ENCODE results near the gene MAN2A1. TPM values are rescaled to one million over a fixed set of nuclear protein-coding genes. Genes with fewer than 3 reads are reported as not detected.
A peak's percentile ranks its signal among the peaks of the same experiment; 100 is the strongest.
"Not testable (repeated sequence)": the region's sequence is repeated elsewhere in the genome, so short reads cannot be mapped to it uniquely, and the experiment has no call there.

MAN2A1 gene
- total and polyA plus RNA-seq, 7 experiments from 2014 or later, result 24.9 to 107 (median 56.4) TPM

GRCh38 chr5:109823597-109823996, 133.9 kb downstream of the MAN2A1 start:
- intact Hi-C loops (cut with micrococcal nuclease), result loop anchor here in 1 of 2 donors (1.0 to 5.0 kb wide), 2 partner anchors 8 to 99 kb away; no protein-coding TSS in a partner anchor
- no peaks in the 10 kb centered on the region for H3K27me3 Mint-ChIP-seq
- ChIA-PET POLR2A (interaction anchor here (2.1 kb wide), 1 partner anchor 14 kb away, joined by 6 read pairs; no protein-coding TSS in a partner anchor), CTCF (interaction anchor here (0.6 to 1.1 kb wide), 3 partner anchors 17 to 231 kb away, joined by 3 read pairs; no protein-coding TSS in a partner anchor)
- Histone ChIP-seq H3K4me1 (ENCODE audit: control insufficient read depth in 2 of 2, insufficient read depth in 2 of 2, low read length in 2 of 2) (no peaks in the 10 kb centered on the region), H3K36me3 (ENCODE audit: control insufficient read depth in 2 of 3, insufficient read depth in 3 of 3, low read length in 3 of 3) (peaks cover 5 to 40% (median 16%) of the 10 kb centered on the region in 3 experiments), H3K27me3 (ENCODE audit: control insufficient read depth in 2 of 2, insufficient read depth in 2 of 2, low read length in 2 of 2) (no peaks in the 10 kb centered on the region), H3K9me3 (ENCODE audit: control insufficient read depth in 2 of 3, low read length in 3 of 3) (no peaks in the 10 kb centered on the region), H3K27ac (ENCODE audit: low read depth, low read length) (no peak overlapping the region), H3K4me3 (ENCODE audit: low read length) (no peak overlapping the region)
- peaks cover 0 to 2% (median 0%) of the 10 kb centered on the region in 11 donors for H3K9me3 Mint-ChIP-seq
- DNase-seq (no peak), ATAC-seq (no peak)
- peaks cover 22 to 79% (median 68%) of the 10 kb centered on the region in 5 donors for H3K36me3 Mint-ChIP-seq
- no peak overlapping the region for H3K27ac Mint-ChIP-seq
- no peak overlapping the region for H3K4me3 Mint-ChIP-seq
- peaks cover 0 to 19% (median 7%) of the 10 kb centered on the region in 7 donors for H3K4me1 Mint-ChIP-seq

GRCh38 chr5:109825450-109825849, 135.7 kb downstream of the MAN2A1 start:
- ChIA-PET POLR2A (interaction anchor here (2.1 kb wide), 1 partner anchor 12 kb away, joined by 6 read pairs; no protein-coding TSS in a partner anchor), CTCF (no interaction called here)
- peaks cover 0 to 2% (median 0%) of the 10 kb centered on the region in 11 donors for H3K9me3 Mint-ChIP-seq
- Histone ChIP-seq H3K9me3 (ENCODE audit: control insufficient read depth in 2 of 3, low read length in 3 of 3) (no peaks in the 10 kb centered on the region), H3K36me3 (ENCODE audit: control insufficient read depth in 2 of 3, insufficient read depth in 3 of 3, low read length in 3 of 3) (peaks cover 13 to 35% (median 13%) of the 10 kb centered on the region in 3 experiments), H3K4me1 (ENCODE audit: control insufficient read depth in 2 of 2, insufficient read depth in 2 of 2, low read length in 2 of 2) (no peaks in the 10 kb centered on the region), H3K27me3 (ENCODE audit: control insufficient read depth in 2 of 2, insufficient read depth in 2 of 2, low read length in 2 of 2) (no peaks in the 10 kb centered on the region), H3K4me3 (ENCODE audit: low read length) (no peak overlapping the region), H3K27ac (ENCODE audit: low read depth, low read length) (no peak overlapping the region)
- peak overlapping the region in 5 of 9 donors; percentile 18 to 70 (median 49) for H3K27ac Mint-ChIP-seq
- ATAC-seq (no peak), DNase-seq (no peak)
- H3K27me3 Mint-ChIP-seq, result no peaks in the 10 kb centered on the region
- H3K36me3 Mint-ChIP-seq, result peaks cover 29 to 83% (median 71%) of the 10 kb centered on the region in 5 donors
- H3K4me3 Mint-ChIP-seq, result no peak overlapping the region
- H3K4me1 Mint-ChIP-seq, result peaks cover 0 to 28% (median 15%) of the 10 kb centered on the region in 7 donors
- intact Hi-C loops (cut with micrococcal nuclease), result no loop called here

DNA sequence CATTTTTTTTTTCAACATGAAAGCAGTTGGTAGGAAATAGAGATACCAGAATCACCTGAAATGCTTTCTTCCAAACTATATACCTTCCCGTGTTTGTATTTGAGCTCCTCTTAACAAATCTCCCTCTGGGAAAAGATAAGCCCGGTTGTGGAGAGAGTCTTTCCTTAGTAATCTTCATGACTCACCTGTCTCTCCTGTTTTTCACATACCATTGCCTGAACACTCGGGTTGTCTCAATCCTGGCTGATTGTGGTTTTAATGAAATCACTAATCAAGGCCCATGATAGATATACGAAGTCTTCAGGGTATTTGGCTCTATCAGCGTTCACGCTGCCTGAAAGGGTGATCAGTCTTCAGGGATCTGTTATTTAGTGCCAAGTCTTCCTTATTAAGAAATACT, 136.7 kb downstream of the MAN2A1 start:
- Mint-ChIP-seq H3K27ac (peak overlapping the region in 4 of 9 donors; percentile 6 to 76 (median 12)), H3K4me1 (peaks cover 2 to 30% (median 13%) of the 10 kb centered on the region in 7 donors), H3K27me3 (no peaks in the 10 kb centered on the region), H3K4me3 (no peak overlapping the region), H3K9me3 (peaks cover 0 to 5% (median 2%) of the 10 kb centered on the region in 11 donors), H3K36me3 (peaks cover 24 to 83% (median 74%) of the 10 kb centered on the region in 5 donors)
- Histone ChIP-seq H3K9me3 (ENCODE audit: control insufficient read depth in 2 of 3, low read length in 3 of 3) (no peaks in the 10 kb centered on the region), H3K27me3 (ENCODE audit: control insufficient read depth in 2 of 2, insufficient read depth in 2 of 2, low read length in 2 of 2) (no peaks in the 10 kb centered on the region), H3K4me1 (ENCODE audit: control insufficient read depth in 2 of 2, insufficient read depth in 2 of 2, low read length in 2 of 2) (no peaks in the 10 kb centered on the region), H3K36me3 (ENCODE audit: control insufficient read depth in 2 of 3, insufficient read depth in 3 of 3, low read length in 3 of 3) (peaks cover 13 to 28% (median 13%) of the 10 kb centered on the region in 3 experiments), H3K27ac (ENCODE audit: low read depth, low read length) (no peak overlapping the region), H3K4me3 (ENCODE audit: low read length) (no peak overlapping the region)
- DNase-seq (no peak), ATAC-seq (no peak)
- intact Hi-C loops (cut with micrococcal nuclease), result no loop called here
- ChIA-PET POLR2A (interaction anchor here (0.6 kb wide), 1 partner anchor 163 kb away, joined by 3 read pairs; no protein-coding TSS in a partner anchor), CTCF (no interaction called here)

DNA sequence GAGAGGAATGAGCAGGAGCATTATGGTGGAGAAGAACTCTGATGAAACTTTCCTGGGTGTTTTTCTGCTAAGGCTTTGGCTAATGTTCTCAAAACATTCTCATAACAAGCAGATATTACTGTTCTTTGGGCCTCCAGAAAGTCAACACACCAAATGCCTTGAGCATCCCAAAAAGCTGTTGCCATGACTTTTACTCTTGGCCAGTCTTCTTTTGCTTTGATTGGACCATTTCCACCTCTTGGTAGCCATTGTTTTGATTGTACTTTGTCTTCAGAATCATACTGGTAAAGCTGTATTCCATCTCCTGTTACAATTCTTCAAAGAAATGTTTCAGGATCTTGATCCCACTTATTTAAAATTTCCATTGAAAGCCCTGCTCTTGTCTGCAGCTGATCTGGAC, 139.6 kb downstream of the MAN2A1 start:
- Histone ChIP-seq H3K9me3 (ENCODE audit: control insufficient read depth in 2 of 3, low read length in 3 of 3) (no peaks in the 10 kb centered on the region), H3K27me3 (ENCODE audit: control insufficient read depth in 2 of 2, insufficient read depth in 2 of 2, low read length in 2 of 2) (no peaks in the 10 kb centered on the region), H3K4me1 (ENCODE audit: control insufficient read depth in 2 of 2, insufficient read depth in 2 of 2, low read length in 2 of 2) (no peaks in the 10 kb centered on the region), H3K4me3 (ENCODE audit: low read length) (no peak overlapping the region), H3K27ac (ENCODE audit: low read depth, low read length) (no peak overlapping the region), H3K36me3 (ENCODE audit: control insufficient read depth in 2 of 3, insufficient read depth in 3 of 3, low read length in 3 of 3) (peaks cover 8 to 21% (median 13%) of the 10 kb centered on the region in 3 experiments)
- Mint-ChIP-seq H3K9me3 (peaks cover 0 to 9% (median 3%) of the 10 kb centered on the region in 11 donors), H3K27me3 (no peaks in the 10 kb centered on the region), H3K4me3 (no peak overlapping the region), H3K36me3 (peaks cover 24 to 80% (median 68%) of the 10 kb centered on the region in 5 donors), H3K4me1 (peaks cover 4 to 35% (median 23%) of the 10 kb centered on the region in 7 donors), H3K27ac (peak overlapping the region in 5 of 9 donors; percentile 22 to 75 (median 59))
- DNase-seq (no peak), ATAC-seq (no peak)
- CTCF ChIA-PET, result no interaction called here
- intact Hi-C loops (cut with micrococcal nuclease), result no loop called here
- POLR2A ChIA-PET, result interaction anchor here (0.6 kb wide), 1 partner anchor 32 kb away, joined by 3 read pairs; no protein-coding TSS in a partner anchor

DNA sequence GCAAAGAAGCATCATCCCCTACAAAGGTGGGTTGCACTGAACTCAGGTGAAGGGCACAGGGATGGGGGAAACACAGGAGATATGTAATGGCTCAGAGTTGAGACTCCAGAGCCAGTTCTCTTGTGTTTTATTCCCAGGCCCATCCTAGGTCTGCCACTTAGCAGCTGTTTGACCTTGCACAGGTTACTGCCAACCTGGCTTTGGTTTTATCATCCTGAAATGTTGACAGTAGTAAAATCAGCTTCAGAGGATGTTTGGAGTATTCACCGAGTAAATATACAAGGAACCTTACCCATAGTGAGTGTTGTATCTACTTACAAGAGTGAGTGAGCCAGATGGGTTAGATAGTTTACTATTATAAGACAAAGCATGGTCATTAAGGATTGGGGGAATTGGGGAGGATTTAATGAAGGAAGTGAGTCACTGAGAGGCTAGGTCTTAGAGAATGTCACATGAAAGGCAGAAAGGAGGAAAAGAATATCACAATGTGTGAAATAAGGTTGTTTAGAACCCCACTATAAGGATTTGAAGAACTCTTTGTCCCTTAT, 141.3 kb downstream of the MAN2A1 start:
- CTCF ChIA-PET, result no interaction called here

GRCh38 chr5:109832207-109833188, 142.8 kb downstream of the MAN2A1 start:
- Mint-ChIP-seq H3K4me1 (peaks cover 4 to 37% (median 23%) of the 10 kb centered on the region in 7 donors), H3K36me3 (peaks cover 11 to 78% (median 64%) of the 10 kb centered on the region in 5 donors), H3K4me3 (peak overlapping the region in 2 of 10 donors; percentile 18 to 29), H3K27ac (peak overlapping the region in 2 of 9 donors; percentile 41 to 50)
- peaks cover 0 to 12% (median 11%) of the 10 kb centered on the region in 3 experiments for H3K36me3 ChIP-seq (ENCODE audit: control insufficient read depth in 2 of 3, insufficient read depth in 3 of 3, low read length in 3 of 3)
- POLR2A ChIA-PET; DNase-seq; H3K9me3 ChIP-seq (ENCODE audit: control insufficient read depth in 2 of 3, low read length in 3 of 3); H3K4me1 ChIP-seq (ENCODE audit: control insufficient read depth in 2 of 2, insufficient read depth in 2 of 2, low read length in 2 of 2); H3K27ac ChIP-seq (ENCODE audit: low read depth, low read length); H3K9me3 Mint-ChIP-seq; H3K4me3 ChIP-seq (ENCODE audit: low read length); ATAC-seq; CTCF ChIA-PET; H3K27me3 Mint-ChIP-seq; intact Hi-C loops (cut with micrococcal nuclease); H3K27me3 ChIP-seq (ENCODE audit: control insufficient read depth in 2 of 2, insufficient read depth in 2 of 2, low read length in 2 of 2): not testable (repeated sequence)

More for the DNA sequence above, 141.3 kb downstream of the MAN2A1 start:
- peaks cover 0 to 9% (median 3%) of the 10 kb centered on the region in 11 donors for H3K9me3 Mint-ChIP-seq
- Histone ChIP-seq H3K4me1 (ENCODE audit: control insufficient read depth in 2 of 2, insufficient read depth in 2 of 2, low read length in 2 of 2) (no peaks in the 10 kb centered on the region), H3K9me3 (ENCODE audit: control insufficient read depth in 2 of 3, low read length in 3 of 3) (no peaks in the 10 kb centered on the region), H3K36me3 (ENCODE audit: control insufficient read depth in 2 of 3, insufficient read depth in 3 of 3, low read length in 3 of 3) (peaks cover 0 to 11% (median 8%) of the 10 kb centered on the region in 3 experiments), H3K4me3 (ENCODE audit: low read length) (no peak overlapping the region), H3K27me3 (ENCODE audit: control insufficient read depth in 2 of 2, insufficient read depth in 2 of 2, low read length in 2 of 2) (no peaks in the 10 kb centered on the region), H3K27ac (ENCODE audit: low read depth, low read length) (no peak overlapping the region)
- no peak for DNase-seq
- H3K4me3 Mint-ChIP-seq, result peak overlapping the region in 1 of 10 donors; percentile 2
- peaks cover 4 to 33% (median 23%) of the 10 kb centered on the region in 7 donors for H3K4me1 Mint-ChIP-seq
- intact Hi-C loops (cut with micrococcal nuclease), result no loop called here
- POLR2A ChIA-PET, result interaction anchor here (1.0 kb wide), 1 partner anchor 9 kb away, joined by 4 read pairs; no protein-coding TSS in a partner anchor
- ATAC-seq, result no peak
- peaks cover 18 to 77% (median 68%) of the 10 kb centered on the region in 5 donors for H3K36me3 Mint-ChIP-seq
- H3K27me3 Mint-ChIP-seq, result no peaks in the 10 kb centered on the region
- H3K27ac Mint-ChIP-seq, result peak overlapping the region in 8 of 9 donors; percentile 1 to 82 (median 24)

Measured in naive thymus-derived CD4-positive, alpha-beta T cell (primary cell).